ENCODE measurements around the gene FBXO36.

DNA sequence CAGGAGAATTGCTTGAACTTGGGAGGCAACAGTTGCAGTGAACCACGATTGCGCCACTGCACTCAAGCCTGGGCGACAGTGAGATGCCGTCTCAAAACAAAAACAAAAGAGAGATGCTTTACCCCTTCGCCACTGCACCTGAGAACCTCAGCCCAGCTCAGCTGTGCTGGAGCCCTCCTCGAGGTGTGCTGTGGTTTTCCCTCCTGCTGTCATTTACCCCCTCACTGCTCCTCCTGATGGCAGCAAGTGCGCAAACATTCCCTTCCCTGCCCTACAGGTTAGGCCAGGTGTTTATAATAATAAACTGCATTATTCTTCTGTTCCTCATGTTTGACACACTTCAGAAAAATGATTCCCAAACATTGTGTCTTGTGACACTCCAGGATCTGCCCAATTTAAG, 8.4 kb downstream of the FBXO36 start:
- TF ChIP-seq POLR2AphosphoS5 (IDR thresholded peaks at IDR 0.05; ENCODE audit: low read depth, low read length) (no peak), SIN3A (IDR thresholded peaks at IDR 0.05; ENCODE audit: borderline replicate concordance, insufficient read depth, low read length) (no peak), TAF1 (IDR thresholded peaks at IDR 0.05; ENCODE audit: borderline replicate concordance, insufficient read depth, low read length) (no peak), FOXP2 (optimal IDR thresholded peaks at IDR 0.05; ENCODE audit: borderline replicate concordance, extremely low read depth, extremely low read length, insufficient read depth) (no peak)
- TF ChIP-seq, protein P1, sequence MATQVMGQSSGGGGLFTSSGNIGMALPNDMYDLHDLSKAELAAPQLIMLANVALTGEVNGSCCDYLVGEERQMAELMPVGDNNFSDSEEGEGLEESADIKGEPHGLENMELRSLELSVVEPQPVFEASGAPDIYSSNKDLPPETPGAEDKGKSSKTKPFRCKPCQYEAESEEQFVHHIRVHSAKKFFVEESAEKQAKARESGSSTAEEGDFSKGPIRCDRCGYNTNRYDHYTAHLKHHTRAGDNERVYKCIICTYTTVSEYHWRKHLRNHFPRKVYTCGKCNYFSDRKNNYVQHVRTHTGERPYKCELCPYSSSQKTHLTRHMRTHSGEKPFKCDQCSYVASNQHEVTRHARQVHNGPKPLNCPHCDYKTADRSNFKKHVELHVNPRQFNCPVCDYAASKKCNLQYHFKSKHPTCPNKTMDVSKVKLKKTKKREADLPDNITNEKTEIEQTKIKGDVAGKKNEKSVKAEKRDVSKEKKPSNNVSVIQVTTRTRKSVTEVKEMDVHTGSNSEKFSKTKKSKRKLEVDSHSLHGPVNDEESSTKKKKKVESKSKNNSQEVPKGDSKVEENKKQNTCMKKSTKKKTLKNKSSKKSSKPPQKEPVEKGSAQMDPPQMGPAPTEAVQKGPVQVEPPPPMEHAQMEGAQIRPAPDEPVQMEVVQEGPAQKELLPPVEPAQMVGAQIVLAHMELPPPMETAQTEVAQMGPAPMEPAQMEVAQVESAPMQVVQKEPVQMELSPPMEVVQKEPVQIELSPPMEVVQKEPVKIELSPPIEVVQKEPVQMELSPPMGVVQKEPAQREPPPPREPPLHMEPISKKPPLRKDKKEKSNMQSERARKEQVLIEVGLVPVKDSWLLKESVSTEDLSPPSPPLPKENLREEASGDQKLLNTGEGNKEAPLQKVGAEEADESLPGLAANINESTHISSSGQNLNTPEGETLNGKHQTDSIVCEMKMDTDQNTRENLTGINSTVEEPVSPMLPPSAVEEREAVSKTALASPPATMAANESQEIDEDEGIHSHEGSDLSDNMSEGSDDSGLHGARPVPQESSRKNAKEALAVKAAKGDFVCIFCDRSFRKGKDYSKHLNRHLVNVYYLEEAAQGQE (IDR thresholded peaks at IDR 0.05; ENCODE audit: insufficient read depth in 1 of 2, low read depth in 2 of 2, low read length in 2 of 2): no peak

All from PFSK-1 (cell line).